Tibial artery (tissue), 4 donors: ENCODE measurements around the gene CHRM4.

Source experiments
- DNase-seq, 2 donors: peaks; one replicate each; pipeline ENCODE4 v3.0.0-alpha.2; 2019
- H3K27ac ChIP-seq, 2 donors: fragments of 200-600 bp; sonication (generic) in 1 of 2; 1 replicate in 1 of 2; 2 replicates in 1 of 2; pipeline ENCODE4 v1.5.1; 2018 to 2019; ENCODE audit warnings: mild to moderate bottlenecking in 1 of 2
- H3K27me3 ChIP-seq, 2 donors: fragments of 200-600 bp; sonication (generic) in 1 of 2; one replicate each; pipeline versions ENCODE4 v1.5.1 to v1.6.0; 2016 to 2019
- H3K36me3 ChIP-seq, 3 donors: fragments of 200-600 bp; sonication (generic) in 2 of 3; one replicate each; pipeline ENCODE4 v1.5.1; 2016 to 2019; ENCODE audit warnings: mild to moderate bottlenecking in 2 of 3
- H3K4me1 ChIP-seq, 4 donors: fragments of 200-600 bp; sonication (generic) in 2 of 4; 1 replicate in 3 of 4; 2 replicates in 1 of 4; pipeline ENCODE4 v1.5.1; 2016 to 2019
- H3K4me3 ChIP-seq, 2 donors: fragments of 200-600 bp; sonication (generic) in 1 of 2; 1 replicate in 1 of 2; 2 replicates in 1 of 2; pipeline ENCODE4 v1.5.1; 2018 to 2019; ENCODE audit warnings: mild to moderate bottlenecking in 2 of 2
- H3K9me3 ChIP-seq, 3 donors: fragments of 200-600 bp; sonication (generic) in 1 of 3; one replicate each; pipeline ENCODE4 v1.5.1; 2016 to 2019
- CTCF ChIP-seq, 2 experiments: fragments of 200-600 bp in 1 of 2; fragments of 450-650 bp in 1 of 2; IDR thresholded peaks; one replicate each; pipeline ENCODE4 v1.5.1; 2017 to 2019; ENCODE audit warnings: antibody characterized with exemption in 2 of 2, mild to moderate bottlenecking in 1 of 2, moderate library complexity in 1 of 2
- intact Hi-C: fragments of 100-400 bp; cut with DNase I; formaldehyde crosslinking; loops from one replicate; pipeline ENCODE4 v1.15.0; 2023; ENCODE audit warnings: low total_unique reads

The CHRM4 gene

GRCh38 chr11:46336563-46337180 is 54.9 kb downstream of the CHRM4 start:
- no peak for TF ChIP-seq CTCF (IDR thresholded peaks at IDR 0.05)
- peaks cover 0 to 28% (median 18%) of the 10 kb centered on the region in 4 donors for H3K4me1 ChIP-seq
- DNase-seq = no peak

GRCh38 chr11:46335890-46336562 is 55.5 kb downstream of the CHRM4 start:
- Histone ChIP-seq H3K27ac (no peak overlapping the region), H3K4me3 (no peak overlapping the region), H3K27me3 (peaks cover 0 to 64% of the 10 kb centered on the region in 2 donors), H3K36me3 (no peaks in the 10 kb centered on the region), H3K4me1 (peaks cover 0 to 28% (median 18%) of the 10 kb centered on the region in 4 donors), H3K9me3 (no peaks in the 10 kb centered on the region)
- no peak for DNase-seq
- TF ChIP-seq CTCF (IDR thresholded peaks at IDR 0.05) = no peak
- intact Hi-C loops = no loop called here

More at GRCh38 chr11:46336563-46337180, 54.9 kb downstream of the CHRM4 start:
- Histone ChIP-seq H3K27me3 (peaks cover 0 to 57% of the 10 kb centered on the region in 2 donors), H3K36me3 (no peaks in the 10 kb centered on the region), H3K9me3 (no peaks in the 10 kb centered on the region), H3K4me3 (no peak overlapping the region), H3K27ac (no peak overlapping the region)
- intact Hi-C loops = no loop called here

GRCh38 chr11:46335271-46335670 is 56.3 kb downstream of the CHRM4 start:
- no peak overlapping the region for H3K4me3 ChIP-seq
- peaks cover 0 to 71% of the 10 kb centered on the region in 2 donors for H3K27me3 ChIP-seq
- H3K27ac ChIP-seq = no peak overlapping the region
- DNase-seq = no peak
- no peaks in the 10 kb centered on the region for H3K9me3 ChIP-seq
- no peaks in the 10 kb centered on the region for H3K36me3 ChIP-seq
- peaks cover 0 to 28% (median 18%) of the 10 kb centered on the region in 4 donors for H3K4me1 ChIP-seq
- intact Hi-C loops = no loop called here
- TF ChIP-seq CTCF (IDR thresholded peaks at IDR 0.05) = no peak

- intact Hi-C loops = no loop called here
- H3K27me3 ChIP-seq = peaks cover 0 to 80% of the 10 kb centered on the region in 2 donors
Observed at GRCh38 chr11:46334211-46334610, 57.4 kb downstream of the CHRM4 start.

More at GRCh38 chr11:46334211-46334610, 57.4 kb downstream of the CHRM4 start:
- H3K4me1 ChIP-seq = peaks cover 0 to 25% (median 16%) of the 10 kb centered on the region in 4 donors
- TF ChIP-seq CTCF (IDR thresholded peaks at IDR 0.05) = no peak
- no peak for DNase-seq
- H3K27ac ChIP-seq = no peak overlapping the region
- H3K9me3 ChIP-seq = no peaks in the 10 kb centered on the region
- no peak overlapping the region for H3K4me3 ChIP-seq
- H3K36me3 ChIP-seq = no peaks in the 10 kb centered on the region
